Dedifferentiated amniotic fluid mesenchymal stem cell (primary cell): ENCODE measurements around the gene CLIP4.

Experiments used
- DNase-seq: peaks from one replicate; pipeline ENCODE4 v3.0.0-alpha.2; 2016; ENCODE audit errors: extremely low spot score

The CLIP4 gene

GRCh38 chr2:29130295-29130694 is 15.1 kb downstream of the CLIP4 start:
- peak; percentile 85 for DNase-seq

- DNase-seq: no peak
Measured at GRCh38 chr2:29134933-29135332, 19.7 kb downstream of the CLIP4 start.

GRCh38 chr2:29139152-29139551 is 23.9 kb downstream of the CLIP4 start:
- no peak for DNase-seq

DNA sequence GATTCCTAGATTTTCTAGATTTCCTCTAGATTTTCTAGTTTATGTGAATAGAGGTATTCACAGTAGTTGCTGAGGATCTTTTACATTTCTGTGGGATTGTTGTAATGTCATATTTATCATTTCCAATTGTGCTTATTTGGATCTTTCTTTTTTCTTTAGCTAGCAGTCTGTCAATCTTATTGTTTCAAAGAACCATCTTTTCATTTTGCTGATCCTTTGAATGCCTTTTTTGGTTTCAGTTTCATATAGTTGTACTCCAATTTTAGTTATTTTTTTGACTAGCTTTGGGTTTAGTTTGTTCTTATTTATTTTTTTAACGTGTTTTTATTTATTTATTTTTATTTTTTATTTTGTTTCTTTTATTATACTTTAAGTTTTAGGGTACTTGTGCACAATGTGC is 24.5 kb downstream of the CLIP4 start:
- no peak for DNase-seq

DNA sequence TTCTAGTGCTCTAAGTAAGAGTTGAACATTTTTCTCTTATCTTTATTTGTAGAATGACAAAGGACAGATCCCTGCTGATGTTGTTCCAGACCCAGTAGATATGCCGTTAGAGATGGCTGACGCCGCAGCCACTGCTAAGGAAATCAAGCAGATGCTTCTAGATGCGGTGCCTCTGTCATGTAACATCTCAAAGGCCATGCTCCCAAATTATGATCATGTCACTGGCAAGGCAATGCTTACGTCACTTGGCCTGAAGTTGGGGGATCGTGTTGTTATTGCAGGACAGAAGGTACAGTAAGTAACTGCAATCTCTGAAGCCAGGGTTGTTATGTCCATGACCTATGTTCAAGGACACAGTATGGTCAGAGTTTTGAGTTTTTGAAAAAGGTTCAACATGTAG is 28.4 kb downstream of the CLIP4 start:
- DNase-seq: no peak

GRCh38 chr2:29146197-29146596 is 31.0 kb downstream of the CLIP4 start:
- DNase-seq: no peak

DNA sequence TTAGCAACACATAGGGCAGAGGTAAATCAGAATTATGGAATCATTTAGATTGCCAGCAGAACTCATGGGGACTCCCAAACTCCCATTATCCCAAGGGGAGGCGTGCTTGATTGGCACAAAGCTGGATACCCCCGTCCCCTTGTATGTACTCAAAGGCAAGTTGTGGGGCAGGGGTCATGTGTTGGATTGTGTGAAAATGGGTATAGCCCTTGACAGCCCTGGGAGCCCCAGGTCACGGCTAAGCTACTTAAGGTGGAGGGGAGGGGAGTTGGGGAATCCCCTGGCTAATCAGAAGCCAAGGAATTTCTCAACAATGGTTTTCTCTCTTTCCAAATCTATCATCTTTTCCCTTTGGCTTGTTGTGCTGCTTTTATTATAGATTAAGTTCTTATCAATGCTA is 32.7 kb downstream of the CLIP4 start:
- DNase-seq: no peak

GRCh38 chr2:29154610-29155009 is 39.4 kb downstream of the CLIP4 start:
- no peak for DNase-seq

DNA sequence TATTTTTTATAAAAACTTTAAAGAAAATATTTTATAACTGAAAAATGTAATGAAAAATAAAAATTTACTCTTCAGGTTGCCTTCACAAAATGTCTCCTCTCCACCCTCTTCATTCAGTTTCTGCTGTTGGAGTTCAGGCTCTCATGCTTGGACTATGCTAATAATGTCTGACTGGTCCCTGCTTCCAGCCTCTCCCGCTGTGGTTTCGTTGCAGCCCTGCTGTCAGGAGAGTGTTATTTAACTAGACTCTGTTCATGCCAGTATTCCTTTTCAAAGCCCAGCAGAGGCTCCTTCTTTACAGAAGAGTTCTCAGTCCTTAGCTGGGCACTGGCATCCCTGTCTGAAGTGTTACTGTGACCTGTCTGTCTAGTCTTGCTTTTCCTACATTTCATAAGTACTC is 40.4 kb downstream of the CLIP4 start:
- DNase-seq: no peak

DNA sequence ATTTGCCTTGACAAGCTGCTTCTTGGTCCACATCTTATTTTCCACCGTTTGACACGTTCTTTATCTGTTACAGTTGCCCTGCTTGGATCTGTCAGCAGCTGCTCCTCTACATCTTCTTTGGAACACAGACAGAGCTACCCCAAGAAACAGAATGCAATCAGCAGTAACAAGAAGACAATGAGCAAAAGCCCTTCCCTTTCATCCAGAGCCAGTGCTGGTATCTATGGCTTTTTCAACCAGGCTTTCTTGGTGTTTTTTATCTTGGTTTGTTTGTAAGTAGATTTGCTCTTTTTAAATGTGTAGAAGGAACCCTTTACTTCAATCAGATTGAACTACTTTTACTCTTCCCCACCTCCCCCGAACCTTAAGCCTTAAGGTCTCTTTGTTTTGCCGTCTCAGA is 41.9 kb downstream of the CLIP4 start:
- no peak for DNase-seq

DNA sequence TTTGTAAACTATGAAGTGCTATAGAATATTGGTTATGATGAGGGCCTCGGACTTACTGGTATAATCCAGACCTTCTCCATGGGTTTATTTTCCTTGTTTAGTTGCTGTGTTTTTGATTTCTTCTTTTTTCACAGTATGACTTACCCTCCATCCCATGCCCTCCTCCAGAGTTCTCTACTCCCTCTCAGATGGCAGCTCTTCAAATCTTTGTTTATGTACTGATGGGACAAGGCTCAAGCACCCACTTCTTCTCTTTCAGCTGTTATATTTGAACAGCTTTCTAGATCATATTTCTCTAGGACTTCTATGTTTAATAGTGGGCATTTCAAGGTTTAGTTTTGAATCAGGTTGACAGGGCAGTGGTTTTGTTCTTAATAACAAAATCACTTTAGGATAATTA is 43.9 kb downstream of the CLIP4 start:
- no peak for DNase-seq

- no peak for DNase-seq
Measured at GRCh38 chr2:29160184-29160583, 45.0 kb downstream of the CLIP4 start.

DNA sequence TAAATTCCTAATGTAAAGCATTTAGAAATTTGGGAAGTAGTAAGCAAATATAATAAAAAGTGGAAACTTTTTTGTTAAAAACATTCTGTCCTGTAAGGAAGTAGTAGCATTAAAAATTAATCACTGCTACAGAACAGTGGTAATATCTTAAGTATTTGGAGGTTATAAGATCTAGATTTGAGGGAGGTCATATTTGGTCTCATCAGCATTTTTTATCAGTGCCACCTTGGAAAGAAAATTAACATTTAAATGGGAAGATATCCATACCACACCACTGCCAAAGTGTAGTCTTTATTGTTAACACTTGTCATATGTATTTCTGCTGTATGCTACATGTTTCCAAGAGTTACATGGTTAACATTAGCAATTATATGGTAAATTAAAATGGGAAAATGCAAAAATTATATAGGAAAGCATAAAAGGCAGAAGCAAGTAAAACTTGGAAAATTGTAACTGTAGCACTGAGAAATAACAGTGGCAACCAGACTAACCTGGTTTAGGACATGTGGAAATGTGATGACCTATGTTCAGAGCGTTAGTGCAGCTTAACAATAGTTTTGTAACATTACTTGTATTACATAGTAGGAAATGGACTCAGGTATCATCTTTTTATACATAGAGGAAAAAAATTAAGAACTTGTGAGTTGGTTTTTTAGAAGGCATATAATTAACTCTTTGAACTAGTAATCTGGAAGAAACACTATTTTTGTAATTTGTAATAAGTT is 47.2 kb downstream of the CLIP4 start:
- DNase-seq: no peak

DNA sequence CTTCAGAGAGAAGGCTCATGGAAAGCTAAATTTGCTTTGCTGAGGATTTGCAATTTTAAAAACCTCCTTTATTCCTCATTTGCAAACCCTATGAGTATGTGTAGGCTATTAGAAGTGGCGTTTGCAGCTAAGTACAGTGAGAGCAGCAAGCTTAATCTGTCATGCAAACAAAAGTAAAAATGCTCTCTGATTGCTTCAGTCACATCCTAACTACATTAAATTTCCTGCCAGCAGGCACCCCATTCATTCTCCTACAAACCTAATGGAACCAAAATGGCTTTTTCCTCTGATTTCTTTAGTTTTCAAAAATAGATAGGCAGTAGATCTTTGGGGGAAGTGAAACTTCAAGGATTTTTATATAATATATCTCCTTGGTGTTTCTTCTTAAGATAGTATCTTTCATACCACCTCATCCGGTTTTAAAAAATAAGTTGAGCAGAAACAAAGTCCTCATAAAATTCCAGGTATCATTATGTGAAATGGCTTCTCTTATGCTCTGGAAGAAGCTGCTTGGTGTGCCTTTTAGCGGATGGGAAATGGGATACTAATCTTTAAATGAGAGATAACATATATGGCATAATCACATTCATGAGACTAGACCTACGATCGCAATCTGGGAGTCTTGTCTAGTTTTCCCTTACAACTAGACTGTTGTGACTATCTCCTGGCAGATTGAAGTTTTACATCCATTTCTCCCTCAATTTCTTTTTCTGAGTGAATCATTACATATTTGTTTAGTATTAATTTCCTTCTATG is 49.1 kb downstream of the CLIP4 start:
- no peak for DNase-seq

GRCh38 chr2:29165362-29166241 is 50.4 kb downstream of the CLIP4 start:
- peak; percentile 80 for DNase-seq

GRCh38 chr2:29166242-29167039 is 51.2 kb downstream of the CLIP4 start:
- DNase-seq: no peak

DNA sequence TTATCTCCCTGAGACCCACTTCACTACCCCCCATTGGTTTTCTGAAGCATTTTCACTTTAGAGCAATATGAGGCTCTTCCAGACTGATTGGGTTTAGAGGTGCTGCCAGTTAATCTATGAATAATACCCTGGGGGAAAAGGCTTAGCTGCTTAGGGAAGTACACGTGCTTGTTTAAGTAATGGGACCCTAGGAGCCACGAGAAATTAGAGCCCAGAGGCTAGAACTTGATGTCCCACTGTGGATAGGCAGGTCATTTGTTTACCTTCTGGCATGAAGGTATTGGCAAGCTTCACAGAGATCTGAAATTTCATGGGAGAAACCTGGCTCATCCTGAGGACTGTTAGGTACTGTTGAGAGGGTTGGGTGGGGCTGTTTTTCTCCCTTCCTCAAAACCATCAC is 59.7 kb downstream of the CLIP4 start:
- no peak for DNase-seq

DNA sequence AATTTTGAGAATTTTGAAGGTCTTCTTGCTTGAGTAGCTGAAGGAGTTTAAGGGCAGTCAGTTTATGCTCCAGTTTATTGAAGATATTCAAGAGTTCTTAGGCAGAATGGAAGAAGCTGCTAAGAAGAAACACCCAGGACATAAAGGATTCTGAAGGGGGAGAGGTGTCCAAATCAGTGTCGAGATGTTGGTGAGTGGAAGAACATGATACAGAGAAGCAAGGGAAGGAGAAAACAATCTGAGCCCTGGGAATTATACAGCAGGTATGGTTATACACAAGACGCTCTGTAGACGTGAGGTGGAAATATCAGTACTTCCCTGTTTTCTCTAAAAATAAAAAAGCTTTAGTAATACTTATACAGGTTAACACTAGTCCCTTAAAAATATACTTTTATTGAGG is 60.1 kb downstream of the CLIP4 start:
- DNase-seq: no peak

GRCh38 chr2:29182334-29182733 is 67.1 kb downstream of the CLIP4 start:
- DNase-seq: no peak

DNA sequence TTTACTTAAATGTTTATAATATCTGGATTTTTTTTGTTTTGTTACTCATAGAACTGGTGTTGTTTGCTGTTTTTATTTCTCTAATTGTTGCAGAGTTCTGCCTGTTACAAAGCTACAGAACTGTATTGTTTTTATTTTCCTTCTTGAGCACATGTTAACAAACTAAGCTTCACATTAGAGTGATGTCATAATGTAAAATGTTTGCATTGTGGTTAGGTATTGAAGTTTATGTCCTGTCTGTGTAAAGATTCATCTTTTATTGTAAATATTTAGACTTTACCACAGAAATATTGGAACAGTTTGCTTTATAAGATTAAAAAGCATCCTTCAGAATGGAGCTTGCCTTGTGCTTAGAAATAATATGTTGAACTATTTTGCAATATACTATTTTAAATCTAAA is 67.7 kb downstream of the CLIP4 start:
- no peak for DNase-seq

DNA sequence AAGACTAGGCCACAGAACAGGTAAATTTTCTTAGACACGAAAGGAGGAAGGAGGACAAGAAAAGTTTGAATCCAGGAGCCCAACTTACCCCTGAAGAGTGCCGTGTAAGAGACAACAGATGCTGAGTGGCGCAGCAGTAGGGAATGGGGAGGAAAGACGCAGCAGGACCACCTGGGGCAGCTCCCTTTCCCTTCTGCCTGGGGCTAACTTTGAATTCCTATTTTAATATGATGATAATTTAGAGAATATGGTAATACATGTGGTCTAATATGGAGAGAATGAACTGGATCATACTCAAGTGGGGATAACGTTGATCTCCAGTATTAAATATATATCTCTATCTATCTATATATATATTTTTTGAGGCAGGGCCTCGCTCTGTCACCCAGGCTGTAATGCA is 69.3 kb downstream of the CLIP4 start:
- DNase-seq: no peak

DNA sequence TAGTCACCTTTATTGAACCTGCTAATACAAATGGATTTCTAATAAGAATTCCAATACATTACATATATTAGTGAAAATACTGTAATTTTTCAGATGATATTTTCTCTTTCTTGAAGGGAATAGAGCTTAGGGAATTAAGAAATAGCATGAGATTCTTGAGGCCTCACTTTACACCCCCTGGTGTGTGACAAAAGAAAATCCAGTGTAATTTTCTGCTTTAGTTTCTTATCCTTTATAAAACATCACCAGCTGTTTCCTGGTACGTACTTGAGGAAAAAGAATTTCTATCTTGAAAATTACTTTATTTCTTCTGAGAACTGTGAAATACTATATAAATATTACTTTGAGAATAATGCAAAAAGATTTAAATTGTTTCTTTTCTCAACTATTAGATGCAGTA is 71.6 kb downstream of the CLIP4 start:
- no peak for DNase-seq
